GM23248 (cell line): ENCODE results near the gene NEUROD4. TPM values are rescaled to one million over a fixed set of nuclear protein-coding genes. Genes with fewer than 3 reads are reported as not detected.
"Not testable (repeated sequence)": the region's sequence is repeated elsewhere in the genome, so short reads cannot be mapped to it uniquely, and the experiment has no call there.

Experiments
- DNase-seq: peaks from one replicate; pipeline ENCODE4 v3.0.0-alpha.2; 2015
- H2AFZ ChIP-seq: fragments of 200-600 bp; sonication (generic); 2 replicates; pipeline ENCODE4 v1.6.1; 2016; ENCODE audit warnings: antibody characterized with exemption
- H3F3A ChIP-seq: fragments of 200-600 bp; sonication (generic); 2 replicates; pipeline ENCODE4 v1.6.1; 2016; ENCODE audit warnings: mild to moderate bottlenecking, antibody characterized with exemption, mixed run types; ENCODE audit not compliant: insufficient read depth
- H3K27ac ChIP-seq: fragments of 200-600 bp; sonication (generic); 2 replicates; pipeline ENCODE4 v1.5.1; 2016; ENCODE audit warnings: mild to moderate bottlenecking
- H3K27me3 ChIP-seq: fragments of 200-600 bp; sonication (generic); replicated peaks from 2 replicates; pipeline ENCODE4 v1.6.1; 2016; ENCODE audit warnings: mild to moderate bottlenecking; ENCODE audit not compliant: insufficient read depth
- H3K36me3 ChIP-seq: fragments of 200-600 bp; sonication (generic); 2 replicates; pipeline ENCODE4 v1.6.1; 2016; ENCODE audit warnings: low read depth, mild to moderate bottlenecking
- H3K4me1 ChIP-seq: fragments of 200-600 bp; sonication (generic); 2 replicates; pipeline ENCODE4 v1.6.1; 2016; ENCODE audit warnings: mild to moderate bottlenecking; ENCODE audit not compliant: insufficient read depth
- H3K4me2 ChIP-seq: fragments of 200-600 bp; sonication (generic); one replicate; pipeline ENCODE4 v1.6.1; 2016; ENCODE audit warnings: mild to moderate bottlenecking; ENCODE audit not compliant: unreplicated experiment
- H3K4me3 ChIP-seq: fragments of 200-600 bp; sonication (generic); 2 replicates; pipeline ENCODE4 v1.5.1; 2016; ENCODE audit warnings: mild to moderate bottlenecking
- H3K79me2 ChIP-seq: fragments of 200-600 bp; sonication (generic); 2 replicates; pipeline ENCODE4 v1.6.1; 2016; ENCODE audit warnings: mild to moderate bottlenecking; ENCODE audit not compliant: insufficient read depth
- H3K9ac ChIP-seq: fragments of 200-600 bp; sonication (generic); 2 replicates; pipeline ENCODE4 v1.6.1; 2016; ENCODE audit warnings: mild to moderate bottlenecking
- H3K9me2 ChIP-seq: fragments of 200-600 bp; sonication (generic); 2 replicates; pipeline ENCODE4 v1.6.1; 2016; ENCODE audit warnings: mixed run types, mild to moderate bottlenecking, moderate library complexity; ENCODE audit not compliant: insufficient read depth
- H3K9me3 ChIP-seq: fragments of 200-600 bp; sonication (generic); one replicate; pipeline ENCODE4 v1.6.1; 2017; ENCODE audit warnings: low read depth
- H4K20me1 ChIP-seq: fragments of 200-600 bp; sonication (generic); 2 replicates; pipeline ENCODE4 v1.6.0; 2016; ENCODE audit not compliant: insufficient read depth
- EZH2 ChIP-seq: fragments of 200-600 bp; sonication (generic); IDR thresholded peaks from 2 replicates; pipeline ENCODE4 v1.6.1; 2018; ENCODE audit warnings: antibody characterized with exemption, mild to moderate bottlenecking; ENCODE audit not compliant: insufficient read depth, poor library complexity, severe bottlenecking
- EZH2phosphoT487 ChIP-seq: fragments of 200-600 bp; sonication (generic); IDR thresholded peaks from 2 replicates; pipeline ENCODE4 v1.6.1; 2018; ENCODE audit warnings: antibody characterized with exemption, moderate library complexity, mild to moderate bottlenecking, low read depth; ENCODE audit not compliant: insufficient read depth
- WGBS, 2 experiments: methylation state at CpG; one replicate each; pipeline ENCODE4 v1.1.6; 2015 to 2017; ENCODE audit warnings: low lambda C conversion rate in 2 of 2, low coverage in 1 of 2; ENCODE audit errors: missing lambda C conversion rate in 2 of 2; 5-methylcytosine and 5-hydroxymethylcytosine counted together
- in situ Hi-C: fragments of 300-500 bp; cut with MboI; formaldehyde crosslinking; loops from 2 replicates; pipeline ENCODE4 v1.15.0; 2020
- polyA plus RNA-seq: library from polyadenylated mRNA; unstranded; fragments of >200 nt; fragmentation: Nextera tagmentation; extraction: Ambion mirVana; gene quantifications from 2 replicates; pipeline ENCODE4 v1.2.1, GENCODE V29; 2016
- total RNA-seq: library from RNA; depleted of rRNA; stranded (reverse); fragments of >200 nt; shearing (Covaris generic); gene quantifications from 2 replicates; pipeline ENCODE4 v1.2.3, GENCODE V29; 2014

NEUROD4 gene
- total and polyA plus RNA-seq, 2 experiments from 2014 or later: 0.04 TPM; not detected in 1

GRCh38 chr12:54980341-54980740, 39.4 kb upstream of the NEUROD4 start:
- no peaks in the 10 kb centered on the region for H3K36me3 ChIP-seq
- no peaks in the 10 kb centered on the region for H3K9me3 ChIP-seq
- DNase-seq: peak; percentile 17
- H3K4me1 ChIP-seq: peaks cover 23% of the 10 kb centered on the region
- no peaks in the 10 kb centered on the region for H3K79me2 ChIP-seq
- 60 to 63% methylated on average over 5 of the region's 5 CpGs for WGBS, 2 experiments
- H3K9ac ChIP-seq: no peak overlapping the region
- H4K20me1 ChIP-seq: no peaks in the 10 kb centered on the region
- in situ Hi-C loops: no loop called here
- H3K27me3 ChIP-seq: peaks cover 4% of the 10 kb centered on the region
- no peak overlapping the region for H3K4me2 ChIP-seq
- H3K4me3 ChIP-seq: no peak overlapping the region
- no peak for TF ChIP-seq EZH2
- 0 out of 2 replicates have a peak, but pooled peaks cover 3% of the 10 kb centered on the region for H3K9me2 ChIP-seq
- H3F3A ChIP-seq: peaks cover 11% of the 10 kb centered on the region
- no peak overlapping the region for H3K27ac ChIP-seq
- H2AFZ ChIP-seq: no peak overlapping the region

- H3K4me2 ChIP-seq: no peak overlapping the region
Observed at GRCh38 chr12:54981796-54982195, 38.0 kb upstream of the NEUROD4 start.

GRCh38 chr12:54983536-54984101, 36.2 kb upstream of the NEUROD4 start:
- in situ Hi-C loops: no loop called here
- Histone ChIP-seq H4K20me1 (no peaks in the 10 kb centered on the region), H3K27me3 (peaks cover 14% of the 10 kb centered on the region), H3K36me3 (no peaks in the 10 kb centered on the region), H3K9me3 (no peaks in the 10 kb centered on the region), H2AFZ (no peak overlapping the region), H3K79me2 (no peaks in the 10 kb centered on the region), H3K4me2 (no peak overlapping the region), H3K9ac (no peak overlapping the region), H3K4me3 (no peak overlapping the region), H3K27ac (no peak overlapping the region), H3K4me1 (no peaks in the 10 kb centered on the region), H3K9me2 (0 out of 2 replicates have a peak, but pooled peaks cover 2% of the 10 kb centered on the region), H3F3A (no peaks in the 10 kb centered on the region)
- no peak for DNase-seq
- TF ChIP-seq EZH2: no peak
- TF ChIP-seq EZH2phosphoT487: no peak
- 38 to 47% methylated on average over 2 of the region's 2 CpGs for WGBS, 2 experiments

More at GRCh38 chr12:54981796-54982195, 38.0 kb upstream of the NEUROD4 start:
- H3K4me1 ChIP-seq: peaks cover 13% of the 10 kb centered on the region
- 0 out of 2 replicates have a peak, but pooled peaks cover 3% of the 10 kb centered on the region for H3K9me2 ChIP-seq
- H3K4me3 ChIP-seq: no peak overlapping the region
- H3K27ac ChIP-seq: no peak overlapping the region
- H3F3A ChIP-seq: peaks cover 11% of the 10 kb centered on the region
- no peak overlapping the region for H2AFZ ChIP-seq
- H3K9me3 ChIP-seq: no peaks in the 10 kb centered on the region
- in situ Hi-C loops: no loop called here
- TF ChIP-seq EZH2phosphoT487: no peak
- no peak for TF ChIP-seq EZH2
- H3K36me3 ChIP-seq: no peaks in the 10 kb centered on the region
- no peaks in the 10 kb centered on the region for H4K20me1 ChIP-seq
- H3K79me2 ChIP-seq: no peaks in the 10 kb centered on the region
- DNase-seq: no peak
- WGBS, 2 experiments: 64% methylated on average over 2 of the region's 2 CpGs
- H3K9ac ChIP-seq: no peak overlapping the region
- H3K27me3 ChIP-seq: peaks cover 14% of the 10 kb centered on the region

- Histone ChIP-seq H3K4me3 (no peak within 1 kb of the TSS), H3K9me2 (no peaks in the 10 kb centered on the region), H3K27me3 (peaks cover 14% of the 10 kb centered on the region), H2AFZ (no peak within 1 kb of the TSS), H3K79me2 (no peaks in the 10 kb centered on the region), H4K20me1 (no peaks in the 10 kb centered on the region), H3K36me3 (no peaks in the 10 kb centered on the region), H3K4me1 (no peaks in the 10 kb centered on the region), H3K9me3 (no peaks in the 10 kb centered on the region), H3K4me2 (no peak within 1 kb of the TSS), H3K9ac (no peak within 1 kb of the TSS), H3K27ac (no peak within 1 kb of the TSS), H3F3A (no peaks in the 10 kb centered on the region)
- no peak for DNase-seq
- in situ Hi-C loops: no loop called here
- no peak for TF ChIP-seq EZH2phosphoT487
- no peak for TF ChIP-seq EZH2
- 30 to 42% methylated on average over 12 of the region's 12 CpGs for WGBS, 2 experiments
Observed at GRCh38 chr12:54984658-54985376, 35.0 kb upstream of the NEUROD4 start, which contains the start of gene TESPA1. TSS of gene TESPA1 (minus strand) at chr12:54984762. CDS start at chr12:54974562, 10,200 bp downstream.

- H2AFZ ChIP-seq, H3K4me2 ChIP-seq, H3F3A ChIP-seq, H3K27ac ChIP-seq, H3K9me3 ChIP-seq, H3K4me3 ChIP-seq, H3K79me2 ChIP-seq, H3K9me2 ChIP-seq, H3K36me3 ChIP-seq, in situ Hi-C loops, H3K4me1 ChIP-seq, H3K9ac ChIP-seq, H4K20me1 ChIP-seq, DNase-seq: not testable (repeated sequence)
- H3K27me3 ChIP-seq: peaks cover 14% of the 10 kb centered on the region
- 60 to 64% methylated on average over 3 of the region's 3 CpGs for WGBS, 2 experiments
Observed at GRCh38 chr12:54986773-54987172, 33.0 kb upstream of the NEUROD4 start.
